Measurements from ENCODE around the gene SMIM12. TPM values are rescaled to one million over a fixed set of nuclear protein-coding genes. Genes with fewer than 3 reads are reported as not detected.

SMIM12 gene
- polyA plus RNA-seq, 1 experiment, result 41.7 TPM

GRCh38 chr1:34858901-34859445 is 576 bp downstream of the SMIM12 start:
- Histone ChIP-seq H3K27ac (ENCODE audit: low read depth, low read length) (peak overlapping the region; percentile 47), H3K4me3 (ENCODE audit: low read depth, low read length) (peak overlapping the region; percentile 96), H3K9me3 (ENCODE audit: control insufficient read depth, insufficient read depth, low read length) (no peaks in the 10 kb centered on the region), H3K27me3 (ENCODE audit: control insufficient read depth, insufficient read depth, low read length) (peaks cover 3% of the 10 kb centered on the region)
- TF ChIP-seq, protein P1, sequence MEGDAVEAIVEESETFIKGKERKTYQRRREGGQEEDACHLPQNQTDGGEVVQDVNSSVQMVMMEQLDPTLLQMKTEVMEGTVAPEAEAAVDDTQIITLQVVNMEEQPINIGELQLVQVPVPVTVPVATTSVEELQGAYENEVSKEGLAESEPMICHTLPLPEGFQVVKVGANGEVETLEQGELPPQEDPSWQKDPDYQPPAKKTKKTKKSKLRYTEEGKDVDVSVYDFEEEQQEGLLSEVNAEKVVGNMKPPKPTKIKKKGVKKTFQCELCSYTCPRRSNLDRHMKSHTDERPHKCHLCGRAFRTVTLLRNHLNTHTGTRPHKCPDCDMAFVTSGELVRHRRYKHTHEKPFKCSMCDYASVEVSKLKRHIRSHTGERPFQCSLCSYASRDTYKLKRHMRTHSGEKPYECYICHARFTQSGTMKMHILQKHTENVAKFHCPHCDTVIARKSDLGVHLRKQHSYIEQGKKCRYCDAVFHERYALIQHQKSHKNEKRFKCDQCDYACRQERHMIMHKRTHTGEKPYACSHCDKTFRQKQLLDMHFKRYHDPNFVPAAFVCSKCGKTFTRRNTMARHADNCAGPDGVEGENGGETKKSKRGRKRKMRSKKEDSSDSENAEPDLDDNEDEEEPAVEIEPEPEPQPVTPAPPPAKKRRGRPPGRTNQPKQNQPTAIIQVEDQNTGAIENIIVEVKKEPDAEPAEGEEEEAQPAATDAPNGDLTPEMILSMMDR (IDR thresholded peaks at IDR 0.05; ENCODE audit: low read depth, low read length), result no peak
- ChIA-PET CTCF (interaction anchor here (0.9 to 2.6 kb wide), 13 partner anchors 8 to 916 kb away, joined by 3 to 18 read pairs (median 4); partner anchors contain the start of gene TMEM35B), POLR2A (interaction anchor here (1.0 to 1.3 kb wide), 2 partner anchors 15 to 73 kb away, joined by 3 to 9 read pairs; no protein-coding TSS in a partner anchor)
- DNase-seq (ENCODE audit: low read depth, low spot score), result no peak

DNA sequence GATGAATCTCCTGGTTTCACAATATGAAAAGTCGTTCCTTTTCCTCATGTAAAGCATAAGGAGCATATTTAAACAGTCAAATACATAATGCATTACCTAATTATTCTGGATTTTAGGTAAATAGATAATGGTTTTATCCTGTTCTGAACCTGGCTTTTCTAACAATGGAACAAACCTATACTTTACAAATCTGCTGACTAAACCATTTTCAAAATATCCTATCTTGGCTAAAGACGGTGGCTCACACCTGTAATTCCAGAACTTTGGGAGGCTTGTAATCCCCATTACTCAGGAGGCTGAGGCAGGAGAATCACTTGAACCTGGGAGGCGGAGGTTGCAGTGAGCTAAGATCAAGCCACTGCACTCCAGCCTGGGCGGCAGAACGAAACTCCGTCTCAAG is 2.9 kb downstream of the SMIM12 start:
- no peak for DNase-seq (ENCODE audit: low read depth, low spot score)
- Histone ChIP-seq H3K27me3 (ENCODE audit: control insufficient read depth, insufficient read depth, low read length) (no peaks in the 10 kb centered on the region), H3K4me3 (ENCODE audit: low read depth, low read length) (no peak overlapping the region), H3K9me3 (ENCODE audit: control insufficient read depth, insufficient read depth, low read length) (no peaks in the 10 kb centered on the region), H3K27ac (ENCODE audit: low read depth, low read length) (no peak overlapping the region)
- ChIA-PET POLR2A (no interaction called here), CTCF (interaction anchor here (0.5 to 2.0 kb wide), 2 partner anchors 10 to 694 kb away, joined by 9 to 16 read pairs; no protein-coding TSS in a partner anchor)
- TF ChIP-seq, protein P1 (IDR thresholded peaks at IDR 0.05; ENCODE audit: low read depth, low read length), result no peak

DNA sequence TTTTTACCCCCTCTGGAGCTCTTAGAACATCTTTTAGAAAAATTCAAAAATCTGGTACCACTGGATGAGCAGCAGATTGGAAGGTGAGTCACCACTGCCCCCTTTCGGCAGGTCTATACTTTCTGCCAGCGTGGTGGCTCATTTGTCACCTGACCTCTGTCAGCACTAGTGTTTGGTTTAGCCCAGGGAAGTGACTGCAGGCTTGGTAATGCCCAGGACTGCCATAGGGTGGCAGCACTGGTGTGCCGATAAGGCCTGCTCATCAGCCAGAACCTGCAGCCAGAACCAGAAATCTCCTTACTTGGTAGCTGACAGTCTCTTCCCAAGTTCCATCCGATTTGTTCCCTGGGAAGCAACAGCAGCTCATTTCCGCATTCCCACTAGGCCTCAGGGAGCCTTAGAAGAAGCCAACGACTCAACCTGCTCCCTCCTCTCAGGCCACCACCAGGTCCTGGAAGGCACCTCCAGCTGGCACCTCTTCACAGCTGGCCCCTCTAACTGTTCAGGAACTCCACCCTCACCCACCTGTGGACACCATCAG is 6.8 kb downstream of the SMIM12 start:
- DNase-seq (ENCODE audit: low read depth, low spot score), result peak; percentile 83
- H3K4me3 ChIP-seq (ENCODE audit: low read depth, low read length), result no peak overlapping the region
- CTCF ChIA-PET, result interaction anchor here (0.6 to 3.3 kb wide), 39 partner anchors 9 to 1191 kb away, joined by 3 to 70 read pairs (median 4); partner anchors contain the start of gene TMEM35B
- no peaks in the 10 kb centered on the region for H3K27me3 ChIP-seq (ENCODE audit: control insufficient read depth, insufficient read depth, low read length)
- TF ChIP-seq, protein P1 (IDR thresholded peaks at IDR 0.05; ENCODE audit: low read depth, low read length), result peak; percentile 93
- POLR2A ChIA-PET, result no interaction called here
- peak overlapping the region; percentile 11 for H3K27ac ChIP-seq (ENCODE audit: low read depth, low read length)
- H3K9me3 ChIP-seq (ENCODE audit: control insufficient read depth, insufficient read depth, low read length), result no peaks in the 10 kb centered on the region

- Histone ChIP-seq H3K9me3 (ENCODE audit: control insufficient read depth, insufficient read depth, low read length) (no peaks in the 10 kb centered on the region), H3K4me3 (ENCODE audit: low read depth, low read length) (no peak overlapping the region), H3K27me3 (ENCODE audit: control insufficient read depth, insufficient read depth, low read length) (no peaks in the 10 kb centered on the region), H3K27ac (ENCODE audit: low read depth, low read length) (no peak overlapping the region)
- DNase-seq (ENCODE audit: low read depth, low spot score), result no peak
- TF ChIP-seq, protein P1 (IDR thresholded peaks at IDR 0.05; ENCODE audit: low read depth, low read length), result no peak
- ChIA-PET CTCF (interaction anchor here (0.9 to 3.3 kb wide), 13 partner anchors 7 to 593 kb away, joined by 3 to 70 read pairs (median 9); no protein-coding TSS in a partner anchor), POLR2A (no interaction called here)
Observed at GRCh38 chr1:34851431-34852105, 8.0 kb downstream of the SMIM12 start.

DNA sequence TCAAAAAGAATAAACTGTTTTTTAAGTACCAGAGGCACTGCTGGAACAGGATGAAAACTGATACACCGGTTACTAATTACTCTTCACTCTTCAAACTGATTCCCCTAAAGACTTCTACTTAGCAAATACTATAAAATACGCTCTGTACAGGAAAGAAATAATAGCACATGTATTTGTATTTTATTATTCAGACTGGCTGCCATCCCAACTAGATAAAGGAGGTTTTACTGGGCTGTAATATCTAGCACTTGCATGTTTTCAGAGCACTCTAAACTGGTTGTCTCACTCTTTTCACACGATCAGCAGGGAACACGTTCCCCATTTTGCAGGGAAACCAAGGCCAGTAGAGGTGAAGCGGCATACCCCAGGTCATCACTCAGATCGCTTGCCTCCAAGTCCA is 9.2 kb downstream of the SMIM12 start:
- ChIA-PET CTCF (interaction anchor here (1.1 to 2.3 kb wide), 2 partner anchors 10 to 16 kb away, joined by 4 to 6 read pairs; partner anchors contain the start of gene SMIM12), POLR2A (no interaction called here)
- H3K27ac ChIP-seq (ENCODE audit: low read depth, low read length), result no peak overlapping the region
- TF ChIP-seq, protein P1 (IDR thresholded peaks at IDR 0.05; ENCODE audit: low read depth, low read length), result no peak
- DNase-seq (ENCODE audit: low read depth, low spot score), result no peak
- H3K9me3 ChIP-seq (ENCODE audit: control insufficient read depth, insufficient read depth, low read length), result no peaks in the 10 kb centered on the region
- no peaks in the 10 kb centered on the region for H3K27me3 ChIP-seq (ENCODE audit: control insufficient read depth, insufficient read depth, low read length)
- H3K4me3 ChIP-seq (ENCODE audit: low read depth, low read length), result no peak overlapping the region
